Transverse colon (tissue), 4 donors: ENCODE measurements around the gene KRTAP10-3. TPM values are rescaled to one million over a fixed set of nuclear protein-coding genes. Genes with fewer than 3 reads are reported as not detected.

Experiments
- DNase-seq: peaks from one replicate; pipeline ENCODE4 v3.0.0-alpha.2; 2019
- H3K27ac ChIP-seq, 4 donors: fragments of 200-600 bp; sonication (generic); 2 replicates each; pipeline ENCODE4 v1.5.1; 2016 to 2018; ENCODE audit warnings: inconsistent platforms in 4 of 4
- H3K27me3 ChIP-seq: fragments of 200-600 bp; sonication (generic); 2 replicates; pipeline ENCODE4 v1.5.1; 2017; ENCODE audit warnings: inconsistent platforms
- H3K36me3 ChIP-seq, 4 donors: fragments of 200-600 bp; sonication (generic); 2 replicates each; pipeline ENCODE4 v1.5.1; 2017 to 2019; ENCODE audit warnings: inconsistent platforms in 4 of 4
- H3K4me1 ChIP-seq, 4 donors: fragments of 200-600 bp; sonication (generic); 2 replicates each; pipeline ENCODE4 v1.5.1; 2017 to 2020; ENCODE audit warnings: inconsistent platforms in 4 of 4
- H3K4me3 ChIP-seq, 4 donors: fragments of 200-600 bp; sonication (generic); 1 replicate in 1 of 4; 2 replicates in 3 of 4; pipeline versions ENCODE4 v1.5.1 to v1.6.1; 2017 to 2019; ENCODE audit warnings: inconsistent platforms in 4 of 4
- H3K9me3 ChIP-seq, 2 donors: fragments of 200-600 bp; sonication (generic); 2 replicates each; pipeline ENCODE4 v1.5.1; 2017 to 2019; ENCODE audit warnings: inconsistent platforms in 2 of 2
- EP300 ChIP-seq: sonication (generic); formaldehyde crosslinking; IDR thresholded peaks from one replicate; pipeline ENCODE4 v1.6.1; 2017; ENCODE audit warnings: antibody characterized with exemption, low read depth
- POLR2A ChIP-seq: fragments of 450-650 bp; IDR thresholded peaks from one replicate; pipeline ENCODE4 v1.6.1; 2016; ENCODE audit warnings: antibody characterized with exemption, mild to moderate bottlenecking, moderate library complexity
- POLR2AphosphoS5 ChIP-seq, 3 donors: sonication (generic); formaldehyde crosslinking; IDR thresholded peaks; one replicate each; pipeline ENCODE4 v1.6.1; 2016; ENCODE audit warnings: antibody characterized with exemption in 3 of 3
- WGBS, 2 donors: methylation state at CpG; one replicate each; pipeline ENCODE4 v1.1.5; 2018; ENCODE audit warnings: low coverage in 1 of 2; 5-methylcytosine and 5-hydroxymethylcytosine counted together
- in situ Hi-C, 4 donors: fragments of 200-750 bp; cut with MboI; loops; one replicate each; pipeline versions ENCODE4 v1.15.0 to v1.15.1; 2017; ENCODE audit warnings: low sequenced_read_pairs in 3 of 4, low pct_ligation_motif_present in 1 of 4, low pct_unique_long_range_greater_than_20kb in 1 of 4
- intact Hi-C: fragments of 100-400 bp; cut with DNase I; formaldehyde crosslinking; loops from one replicate; pipeline ENCODE4 v1.15.1; 2023; ENCODE audit warnings: low total_unique reads
- total RNA-seq, 4 donors: library from RNA; depleted of rRNA; stranded (reverse); fragments of >200 nt; gene quantifications; one replicate each; pipeline ENCODE4 v1.1.0, GENCODE V29; 2016
- TF ChIP-seq, protein P1 (sequence below), 5 experiments: fragments of 200-600 bp in 3 of 5; fragments of 450-650 bp in 2 of 5; sonication (generic) in 3 of 5; IDR thresholded peaks; 1 replicate in 2 of 5; 2 replicates in 3 of 5; pipeline ENCODE4 v1.5.1; 2016 to 2017; ENCODE audit warnings: antibody characterized with exemption in 5 of 5, inconsistent platforms in 3 of 5, mild to moderate bottlenecking in 2 of 5, moderate library complexity in 1 of 5

KRTAP10-3 gene
- total RNA-seq, 4 donors from 2014 or later: not detected

DNA sequence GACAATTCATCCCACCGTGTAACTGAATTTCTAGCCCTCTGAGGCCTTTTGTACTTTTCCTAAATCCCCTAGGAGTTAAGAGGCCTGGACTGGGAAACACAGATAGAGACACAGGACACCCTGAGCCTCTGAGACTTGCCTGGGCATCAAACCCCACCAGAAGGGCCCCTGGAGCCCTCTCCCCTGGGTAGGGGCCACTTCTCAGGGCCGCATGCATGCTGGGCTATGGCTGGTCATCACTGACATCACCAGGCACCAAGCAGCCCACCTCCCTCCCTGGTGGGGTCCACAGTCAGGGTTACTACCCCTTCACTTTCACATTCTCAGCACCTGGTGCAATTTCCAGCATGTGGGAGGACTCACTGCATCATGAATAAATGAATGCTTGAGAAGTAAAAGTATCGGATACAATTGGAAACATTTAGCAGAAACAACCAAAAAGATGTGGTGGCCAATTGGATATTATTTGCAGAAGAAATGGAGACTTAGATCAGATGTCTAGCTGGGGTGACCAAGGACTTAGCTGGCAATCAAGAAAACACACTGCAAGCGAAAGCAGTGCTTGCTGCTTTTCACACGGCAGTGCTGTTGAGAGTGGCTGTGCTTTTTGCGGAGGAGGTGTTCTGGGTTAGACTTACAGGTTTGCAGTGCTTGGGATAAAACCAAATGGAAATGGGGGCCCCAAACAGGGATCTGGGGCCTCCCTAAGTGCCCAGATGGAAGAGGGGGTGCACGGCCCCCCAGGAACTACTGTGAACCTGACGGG is 40.9 kb upstream of the KRTAP10-3 start:
- Histone ChIP-seq H3K9me3 (peaks cover 0 to 5% of the 10 kb centered on the region in 2 donors), H3K4me1 (no peaks in the 10 kb centered on the region), H3K27ac (no peak overlapping the region), H3K36me3 (no peaks in the 10 kb centered on the region), H3K27me3 (peaks cover 42% of the 10 kb centered on the region), H3K4me3 (no peak overlapping the region)
- 83 to 89% methylated on average over 6 to 8 of the region's 8 CpGs for WGBS, 2 donors
- TF ChIP-seq EP300: no peak
- TF ChIP-seq, protein P1, sequence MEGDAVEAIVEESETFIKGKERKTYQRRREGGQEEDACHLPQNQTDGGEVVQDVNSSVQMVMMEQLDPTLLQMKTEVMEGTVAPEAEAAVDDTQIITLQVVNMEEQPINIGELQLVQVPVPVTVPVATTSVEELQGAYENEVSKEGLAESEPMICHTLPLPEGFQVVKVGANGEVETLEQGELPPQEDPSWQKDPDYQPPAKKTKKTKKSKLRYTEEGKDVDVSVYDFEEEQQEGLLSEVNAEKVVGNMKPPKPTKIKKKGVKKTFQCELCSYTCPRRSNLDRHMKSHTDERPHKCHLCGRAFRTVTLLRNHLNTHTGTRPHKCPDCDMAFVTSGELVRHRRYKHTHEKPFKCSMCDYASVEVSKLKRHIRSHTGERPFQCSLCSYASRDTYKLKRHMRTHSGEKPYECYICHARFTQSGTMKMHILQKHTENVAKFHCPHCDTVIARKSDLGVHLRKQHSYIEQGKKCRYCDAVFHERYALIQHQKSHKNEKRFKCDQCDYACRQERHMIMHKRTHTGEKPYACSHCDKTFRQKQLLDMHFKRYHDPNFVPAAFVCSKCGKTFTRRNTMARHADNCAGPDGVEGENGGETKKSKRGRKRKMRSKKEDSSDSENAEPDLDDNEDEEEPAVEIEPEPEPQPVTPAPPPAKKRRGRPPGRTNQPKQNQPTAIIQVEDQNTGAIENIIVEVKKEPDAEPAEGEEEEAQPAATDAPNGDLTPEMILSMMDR (IDR thresholded peaks at IDR 0.05): no peak
- TF ChIP-seq POLR2AphosphoS5 (IDR thresholded peaks at IDR 0.05): no peak
- TF ChIP-seq POLR2A: no peak
- in situ Hi-C loops (loop anchor here in 2 of 4 donors (25.0 kb wide), 1 partner anchor 88 kb away; the partner anchor contains the start of genes KRTAP10-12 (in 2 of the 2) and KRTAP12-1 (in 2 of the 2)), intact Hi-C loops (no loop called here)
- DNase-seq: no peak

DNA sequence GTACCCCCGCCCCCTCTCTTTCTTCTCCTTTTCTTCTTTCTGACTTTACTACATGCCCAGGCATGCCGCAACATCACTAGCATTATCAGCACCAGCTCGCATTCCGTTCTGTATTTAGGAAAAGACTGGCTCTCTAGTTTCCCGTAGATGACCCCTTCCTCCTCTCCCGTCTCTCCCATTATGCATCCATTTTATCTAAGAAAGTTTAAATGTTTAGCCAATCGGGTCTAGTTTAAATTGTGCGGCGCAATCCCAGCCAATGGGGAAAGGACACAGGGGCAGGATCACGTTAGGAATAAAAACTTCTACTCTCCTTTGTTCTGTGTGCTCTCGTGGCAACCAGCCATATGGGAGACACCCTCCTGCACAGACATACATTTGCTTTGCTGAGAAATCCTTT is 39.5 kb upstream of the KRTAP10-3 start:
- H3K9me3 ChIP-seq: peaks cover 0 to 5% of the 10 kb centered on the region in 2 donors
- H3K27ac ChIP-seq: no peak overlapping the region
- intact Hi-C loops: no loop called here
- in situ Hi-C loops: loop anchor here in 2 of 4 donors (25.0 kb wide), 1 partner anchor 89 kb away; the partner anchor contains the start of genes KRTAP10-12 (in 2 of the 2) and KRTAP12-1 (in 2 of the 2)
- no peaks in the 10 kb centered on the region for H3K36me3 ChIP-seq
- no peak overlapping the region for H3K4me3 ChIP-seq
- peaks cover 46% of the 10 kb centered on the region for H3K27me3 ChIP-seq
- TF ChIP-seq, protein P1 (IDR thresholded peaks at IDR 0.05): no peak
- TF ChIP-seq POLR2A (no peak), POLR2AphosphoS5 (IDR thresholded peaks at IDR 0.05) (no peak), EP300 (no peak)
- 64 to 79% methylated on average over 11 of the region's 11 CpGs for WGBS, 2 donors
- H3K4me1 ChIP-seq: no peaks in the 10 kb centered on the region
- no peak for DNase-seq

DNA sequence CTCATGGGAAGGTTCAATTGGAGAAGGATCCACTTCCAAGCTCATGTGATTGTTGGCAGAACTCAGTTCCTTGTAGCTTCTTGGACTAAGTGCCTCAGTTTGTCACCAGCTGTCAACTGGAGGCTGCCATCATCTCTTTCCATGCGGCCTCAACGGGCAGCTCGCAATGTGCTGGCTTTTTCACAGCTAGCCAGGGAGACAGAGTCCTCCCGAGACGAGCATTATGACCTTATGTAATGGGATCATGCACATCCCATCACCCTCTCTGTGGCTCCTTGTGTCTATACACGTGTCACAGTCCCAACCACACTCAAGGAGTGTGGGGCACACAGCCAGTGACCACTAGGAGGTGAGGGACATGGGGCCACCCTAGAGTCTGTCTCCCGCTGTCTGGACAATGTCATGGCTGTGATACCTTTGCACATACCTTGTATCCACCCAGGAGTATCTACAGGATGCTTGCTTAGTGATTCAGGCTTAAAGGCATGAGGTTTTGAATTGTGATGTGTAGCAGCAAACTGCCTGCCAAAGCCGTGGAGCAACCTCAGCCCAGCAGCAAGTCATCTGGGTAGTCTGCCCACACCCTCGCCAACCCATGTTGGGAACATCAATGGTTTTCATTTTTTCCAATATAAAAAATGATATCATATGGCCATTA is 37.6 kb upstream of the KRTAP10-3 start:
- H3K4me1 ChIP-seq: no peaks in the 10 kb centered on the region
- H3K27ac ChIP-seq: no peak overlapping the region
- TF ChIP-seq POLR2AphosphoS5 (IDR thresholded peaks at IDR 0.05): no peak
- TF ChIP-seq POLR2A: no peak
- TF ChIP-seq, protein P1 (IDR thresholded peaks at IDR 0.05): no peak
- no peak for TF ChIP-seq EP300
- 73 to 80% methylated on average over 6 to 9 of the region's 9 CpGs for WGBS, 2 donors
- intact Hi-C loops (no loop called here), in situ Hi-C loops (loop anchor here in 2 of 4 donors (25.0 kb wide), 1 partner anchor 91 kb away; the partner anchor contains the start of genes KRTAP10-12 (in 2 of the 2) and KRTAP12-1 (in 2 of the 2))
- no peak overlapping the region for H3K4me3 ChIP-seq
- no peaks in the 10 kb centered on the region for H3K36me3 ChIP-seq
- H3K9me3 ChIP-seq: peaks cover 0 to 5% of the 10 kb centered on the region in 2 donors
- peaks cover 44% of the 10 kb centered on the region for H3K27me3 ChIP-seq
- no peak for DNase-seq

DNA sequence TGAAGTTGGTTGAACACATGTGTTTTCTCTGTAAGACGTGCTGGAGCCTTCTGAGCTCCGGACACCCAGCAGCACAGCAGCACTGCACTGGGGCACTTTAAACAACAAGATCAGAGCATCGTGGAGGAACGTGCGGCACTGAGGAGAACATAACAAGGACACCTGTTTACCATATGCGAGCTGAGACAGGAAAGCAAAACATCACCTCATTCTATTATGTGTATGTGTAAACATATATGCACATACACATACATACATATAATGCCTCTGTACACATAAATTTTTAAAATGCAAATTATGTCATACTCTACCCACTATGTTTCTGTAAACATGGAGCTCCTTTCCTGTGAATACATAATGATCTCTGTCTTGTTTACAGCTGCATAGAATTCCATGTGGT is 36.9 kb upstream of the KRTAP10-3 start:
- 75% methylated on average over 6 of the region's 6 CpGs; no CpG with 5 or more reads in 1 of the 2 donors for WGBS, 2 donors
- DNase-seq: no peak
- TF ChIP-seq POLR2A: no peak
- TF ChIP-seq, protein P1 (IDR thresholded peaks at IDR 0.05): no peak
- TF ChIP-seq POLR2AphosphoS5 (IDR thresholded peaks at IDR 0.05): no peak
- TF ChIP-seq EP300: no peak
- Histone ChIP-seq H3K4me3 (no peak overlapping the region), H3K4me1 (no peaks in the 10 kb centered on the region), H3K36me3 (no peaks in the 10 kb centered on the region), H3K27ac (no peak overlapping the region), H3K9me3 (peaks cover 0 to 5% of the 10 kb centered on the region in 2 donors), H3K27me3 (peaks cover 45% of the 10 kb centered on the region)
- intact Hi-C loops (no loop called here), in situ Hi-C loops (loop anchor here in 2 of 4 donors (25.0 kb wide), 1 partner anchor 92 kb away; the partner anchor contains the start of genes KRTAP10-12 (in 2 of the 2) and KRTAP12-1 (in 2 of the 2))
